Stimulated activated CD8-positive, alpha-beta memory T cell treated with anti-CD3 and anti-CD28 coated beads, Interleukin-4, amount 100 ng/mL, for 24 hours (primary cell): Measurements from ENCODE around the gene TRIM66.

Experiments used
- DNase-seq: peaks from one replicate; pipeline ENCODE4 v3.0.0-alpha.2; 2020; ENCODE audit warnings: low read depth

The TRIM66 gene

GRCh38 chr11:8715501-8715900 lies 33.0 kb upstream of the TRIM66 start:
- DNase-seq: no peak

- DNase-seq: no peak
These were observed 32.3 kb upstream of the TRIM66 start for GRCh38 chr11:8714622-8715225.

- DNase-seq: no peak
These were observed 31.4 kb upstream of the TRIM66 start for GRCh38 chr11:8713760-8714454.

DNA sequence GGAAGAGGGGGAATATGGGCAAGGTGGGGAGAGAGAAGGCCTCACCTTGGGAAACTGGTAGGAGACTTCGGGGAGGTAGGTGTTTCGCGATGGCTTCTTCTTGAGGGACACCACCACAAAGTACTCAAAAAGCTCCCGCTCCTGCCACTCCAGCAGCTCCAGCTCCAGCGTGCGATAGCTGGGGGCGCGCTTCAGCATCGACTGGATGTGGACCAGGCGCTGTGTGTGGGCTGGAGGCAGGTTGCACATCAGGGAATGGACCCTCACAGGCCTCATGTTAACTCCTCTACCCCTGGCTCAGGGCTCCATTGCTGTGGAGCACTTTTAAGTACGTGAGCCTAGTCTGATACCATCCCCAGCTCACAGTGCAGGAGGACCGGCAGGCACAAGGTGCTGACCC lies 30.0 kb upstream of the TRIM66 start:
- DNase-seq: no peak

- DNase-seq: no peak
These were observed 29.5 kb upstream of the TRIM66 start for GRCh38 chr11:8711895-8712442.

DNA sequence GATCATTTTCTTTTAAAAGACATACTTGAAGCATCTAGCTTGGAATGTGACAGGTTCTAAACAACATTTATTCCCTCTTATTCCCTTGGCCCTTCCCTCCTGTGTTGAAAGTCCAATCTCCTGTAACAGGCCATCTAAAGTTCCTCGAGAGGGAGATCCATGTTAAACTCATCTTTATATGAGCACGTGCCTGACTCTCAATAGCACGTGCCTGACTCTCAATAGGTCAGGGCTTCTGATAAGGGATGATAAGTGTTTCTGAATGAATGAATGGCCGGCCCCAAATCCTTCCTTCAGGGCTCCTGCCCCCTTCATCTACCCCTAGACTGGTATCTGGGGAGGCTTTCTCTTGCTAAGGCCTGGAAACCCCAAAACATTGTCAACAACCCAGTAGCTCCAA lies 27.3 kb upstream of the TRIM66 start:
- DNase-seq: no peak

GRCh38 chr11:8709002-8709672 lies 26.7 kb upstream of the TRIM66 start:
- no peak for DNase-seq

DNA sequence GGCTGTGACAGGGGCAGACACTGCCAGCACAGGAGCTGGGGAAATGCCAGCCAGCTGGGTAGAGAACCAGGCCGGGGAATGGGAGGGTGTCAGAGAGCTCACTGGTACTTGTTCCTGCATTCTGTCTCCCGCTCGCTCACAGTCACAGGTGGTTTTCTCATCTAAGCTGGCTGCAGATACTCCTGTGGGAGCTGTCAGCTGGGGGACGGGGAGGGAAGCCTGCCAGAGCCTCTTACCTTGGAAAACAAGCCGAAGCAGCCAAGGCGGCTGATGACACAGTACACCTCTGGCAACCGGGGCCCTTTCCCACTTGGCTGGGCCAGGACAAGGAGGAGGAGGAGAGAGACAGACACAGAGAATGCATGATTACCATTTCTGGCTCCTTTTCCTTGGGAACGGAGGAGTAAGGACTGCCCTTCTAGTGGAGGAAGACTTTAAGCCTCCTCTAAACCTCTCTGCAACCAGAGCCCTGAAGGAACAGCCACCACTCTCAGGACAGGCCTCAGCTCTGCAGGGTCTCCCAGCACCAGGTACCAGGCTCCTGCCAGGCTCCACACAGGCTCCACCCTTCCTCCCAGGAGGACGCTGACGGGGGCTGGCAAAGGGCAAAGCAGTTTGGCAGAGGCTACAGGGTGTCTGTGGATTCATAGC lies 25.2 kb upstream of the TRIM66 start:
- DNase-seq: no peak

DNA sequence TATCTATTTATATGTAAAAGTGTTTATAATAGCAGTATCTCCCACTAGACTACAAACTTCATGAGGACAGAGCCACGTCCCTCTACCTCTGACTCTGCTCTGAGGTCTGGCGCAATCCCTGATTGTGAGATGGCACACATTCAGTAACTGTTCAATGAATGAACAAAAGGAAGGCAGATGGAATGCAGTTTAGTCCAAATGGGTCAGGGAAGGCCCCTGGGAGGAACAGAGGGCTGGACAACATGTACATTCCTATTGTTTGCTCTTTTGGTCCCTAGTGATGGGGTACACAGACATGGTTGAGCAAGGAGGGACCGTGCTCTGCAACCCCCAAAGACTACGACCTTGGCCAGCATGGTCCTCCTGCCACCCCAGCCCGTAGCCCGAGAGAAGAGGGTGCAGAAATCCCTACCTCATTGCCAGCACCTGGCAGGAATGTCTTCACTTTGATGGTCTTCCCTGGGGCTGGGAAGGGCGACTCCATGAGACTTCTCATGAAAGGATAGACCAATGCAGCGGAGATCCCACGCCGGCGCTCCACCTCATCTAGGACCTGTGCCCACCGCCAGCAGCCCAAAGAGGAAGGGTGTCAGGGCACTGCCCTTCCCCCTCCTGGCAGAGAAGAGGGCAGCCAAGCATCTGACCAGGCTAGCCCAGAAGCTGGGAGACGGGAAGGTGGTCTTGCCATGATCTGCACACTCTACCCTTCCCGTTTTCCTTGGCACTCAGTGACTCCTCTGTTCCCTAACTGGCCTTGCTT lies 24.4 kb upstream of the TRIM66 start:
- no peak for DNase-seq

DNA sequence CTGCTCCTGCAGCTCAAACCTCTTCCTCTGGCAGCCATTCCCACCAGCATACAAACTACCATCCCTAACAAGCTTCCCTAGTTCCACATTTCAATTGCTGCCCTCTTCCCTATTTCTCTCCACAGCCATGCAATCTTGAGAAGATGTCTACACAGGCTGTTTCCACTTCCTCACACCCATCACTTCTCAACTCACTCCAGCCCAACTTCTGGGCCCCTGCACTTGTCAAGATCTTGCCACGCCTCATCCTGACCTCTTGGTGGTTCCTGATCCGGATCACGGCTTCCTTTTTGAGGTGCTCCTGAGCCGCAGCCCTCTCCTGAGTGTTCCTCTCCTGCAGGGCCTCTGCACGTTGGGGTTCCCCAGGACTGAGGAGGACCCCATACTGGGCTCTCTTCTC lies 22.7 kb upstream of the TRIM66 start:
- DNase-seq: no peak

- DNase-seq: no peak
These were observed 21.7 kb upstream of the TRIM66 start for GRCh38 chr11:8704136-8704535.

- no peak for DNase-seq
These were observed 20.1 kb upstream of the TRIM66 start for GRCh38 chr11:8702598-8702915.

DNA sequence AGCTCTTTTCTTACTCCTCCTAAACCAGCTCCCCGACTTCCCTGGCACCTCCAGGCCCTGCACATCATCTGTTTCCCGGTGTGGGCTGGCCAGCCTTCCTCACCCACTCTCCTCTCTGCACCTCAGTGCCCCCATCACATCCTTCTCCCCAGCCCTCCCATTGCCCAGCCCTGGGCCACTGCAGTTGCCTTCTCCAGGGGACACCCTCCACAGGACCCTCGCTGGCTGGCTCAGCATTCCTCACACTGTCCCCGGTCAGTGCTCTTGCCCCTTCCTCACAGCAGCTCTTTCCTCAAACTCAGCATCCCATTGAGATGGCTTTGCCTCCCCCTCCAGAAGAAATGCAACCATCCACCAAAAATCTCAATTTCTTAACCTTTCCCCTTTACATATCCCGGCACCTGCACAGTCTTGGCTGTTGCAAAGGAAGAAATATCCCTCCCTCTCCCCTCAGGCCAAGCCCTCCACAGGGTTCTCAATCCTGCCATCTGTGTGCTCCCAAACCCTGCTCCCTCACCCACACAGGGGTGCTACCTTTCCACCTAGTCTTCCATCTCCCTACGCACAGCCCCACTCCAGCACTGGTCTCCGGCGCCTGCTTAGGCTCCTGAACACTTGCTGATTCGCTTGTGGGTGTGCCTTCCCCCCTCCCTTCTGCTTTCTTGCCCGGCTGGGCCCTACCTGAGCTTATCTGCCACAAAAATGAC lies 19.6 kb upstream of the TRIM66 start:
- DNase-seq: no peak

DNA sequence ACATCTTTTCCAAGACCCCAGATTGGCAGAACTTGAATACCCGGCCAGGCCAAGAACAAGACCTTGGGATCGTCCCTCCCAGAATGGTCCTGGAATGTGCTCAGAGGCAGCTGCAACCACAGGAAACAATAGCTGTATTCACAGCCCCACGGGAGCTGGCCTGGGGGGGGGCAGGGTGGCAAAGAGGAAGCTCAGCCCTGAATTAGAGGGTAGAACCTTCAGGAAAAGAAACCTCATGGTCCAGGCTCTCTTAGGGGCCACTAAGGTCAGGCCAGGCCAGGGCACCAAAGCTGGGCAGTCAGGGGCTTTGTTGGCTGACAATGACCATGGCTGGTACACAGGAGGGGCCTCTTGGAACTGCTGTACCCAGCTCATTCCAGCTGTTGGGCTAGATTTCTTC lies 17.4 kb upstream of the TRIM66 start:
- no peak for DNase-seq

DNA sequence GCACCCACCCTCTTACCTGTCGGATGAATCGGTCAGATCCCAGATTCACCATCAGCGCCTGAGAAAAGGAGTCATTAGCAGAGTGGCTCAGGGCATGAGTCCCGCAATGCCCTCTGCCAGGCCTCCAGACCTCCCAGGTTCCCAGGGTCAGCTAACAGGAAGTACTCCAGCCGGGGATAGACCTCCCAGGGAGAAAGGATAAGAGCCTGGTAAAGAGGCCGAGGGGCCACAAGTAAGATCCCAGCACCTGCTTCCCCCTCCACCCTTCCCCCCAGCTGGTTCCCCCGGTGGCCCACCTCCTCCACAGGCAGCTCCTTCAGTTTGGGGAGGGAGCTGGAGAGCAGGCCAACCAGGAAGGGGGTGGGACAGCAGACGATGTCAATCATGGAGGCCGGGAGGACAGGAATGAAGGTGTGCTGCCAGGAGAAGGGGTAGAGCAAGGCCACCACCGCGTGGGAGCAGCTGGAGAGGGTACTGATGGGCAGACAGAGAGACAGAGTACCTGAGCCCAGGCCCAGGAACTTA lies 16.5 kb upstream of the TRIM66 start:
- no peak for DNase-seq

DNA sequence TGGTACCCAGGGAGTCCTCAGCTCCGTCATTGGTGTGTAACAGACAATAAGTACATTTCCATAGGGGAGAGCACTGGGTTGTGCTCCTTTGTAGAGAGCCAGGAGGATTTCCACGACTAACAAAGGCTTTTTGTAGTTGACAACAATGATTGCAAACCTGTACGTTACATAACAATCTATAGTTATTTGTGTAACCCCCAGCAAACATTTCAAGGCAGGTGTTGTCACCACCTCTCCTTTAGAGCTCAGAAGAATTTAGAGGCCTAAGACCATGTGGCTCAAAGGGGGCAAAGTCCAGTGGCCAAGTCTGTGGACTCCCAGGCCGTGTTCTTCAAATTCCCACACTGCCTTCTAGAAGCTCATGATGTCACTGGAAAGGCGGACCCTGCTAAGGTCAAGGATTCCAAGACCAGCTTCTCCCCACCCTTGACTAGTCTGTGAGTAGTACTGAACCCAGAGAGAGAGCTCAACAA lies 15.9 kb upstream of the TRIM66 start:
- no peak for DNase-seq

DNA sequence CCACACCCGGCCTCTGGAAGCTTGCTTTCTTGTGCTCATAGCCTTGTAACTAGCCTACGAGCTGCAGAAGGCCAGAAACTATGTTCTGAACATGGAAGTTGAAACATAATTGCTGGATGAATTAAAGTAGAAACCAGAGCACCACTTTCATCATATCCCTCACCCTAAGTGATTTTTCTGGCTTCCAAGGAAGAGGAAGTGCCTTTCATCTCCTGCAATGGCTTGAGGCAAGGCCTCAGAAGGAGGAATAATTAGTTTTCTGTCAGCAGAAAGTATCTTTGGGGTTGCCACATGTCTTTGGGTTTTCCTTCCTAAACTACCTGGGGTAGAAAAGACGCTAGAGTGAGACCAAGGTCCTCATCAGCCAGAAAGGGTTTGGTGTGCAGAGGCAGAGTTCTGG lies 14.6 kb upstream of the TRIM66 start:
- DNase-seq: no peak

- DNase-seq: no peak
These were observed 11.7 kb upstream of the TRIM66 start for GRCh38 chr11:8694137-8694536.

GRCh38 chr11:8693555-8693954 lies 11.1 kb upstream of the TRIM66 start:
- no peak for DNase-seq

DNA sequence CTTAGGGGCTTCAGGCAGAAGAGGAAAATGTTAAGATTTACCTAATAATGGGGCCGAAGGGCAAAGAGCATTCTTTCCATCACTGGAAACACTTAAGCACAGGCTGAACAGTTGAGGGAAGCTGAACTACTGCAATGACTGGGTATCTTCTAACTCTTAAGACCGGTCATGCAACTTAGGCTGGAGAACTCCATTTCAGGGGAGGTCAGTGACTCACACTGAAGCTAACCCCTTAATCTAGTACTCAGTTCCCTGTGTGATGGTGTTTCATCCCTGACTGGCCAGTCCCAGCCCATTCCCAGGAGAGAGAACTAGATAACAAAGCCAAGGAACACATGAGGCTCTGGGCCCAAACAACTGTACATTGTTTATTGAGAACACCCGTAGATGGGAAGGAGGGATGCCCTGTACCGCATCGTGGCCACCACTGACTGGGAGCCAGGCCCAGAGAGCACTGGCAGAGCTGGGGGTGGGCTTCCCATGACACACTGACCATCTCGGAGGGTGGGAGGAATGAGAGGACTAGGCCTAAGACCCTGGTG lies 10.6 kb upstream of the TRIM66 start:
- DNase-seq: no peak

GRCh38 chr11:8692417-8692816 lies 10.0 kb upstream of the TRIM66 start:
- DNase-seq: no peak
